HG03432 (cell line): ENCODE data around the gene ZNF888.
"Not testable (repeated sequence)": the region's sequence is repeated elsewhere in the genome, so short reads cannot be mapped to it uniquely, and the experiment has no call there.

Experiments
- ATAC-seq: cut with Tn5 transposase; IDR thresholded peaks from one replicate; pipeline ENCODE4 v1.9.1; 2021; ENCODE audit warnings: mild to moderate bottlenecking, moderate library complexity; ENCODE audit not compliant: unreplicated experiment

The ZNF888 gene

DNA sequence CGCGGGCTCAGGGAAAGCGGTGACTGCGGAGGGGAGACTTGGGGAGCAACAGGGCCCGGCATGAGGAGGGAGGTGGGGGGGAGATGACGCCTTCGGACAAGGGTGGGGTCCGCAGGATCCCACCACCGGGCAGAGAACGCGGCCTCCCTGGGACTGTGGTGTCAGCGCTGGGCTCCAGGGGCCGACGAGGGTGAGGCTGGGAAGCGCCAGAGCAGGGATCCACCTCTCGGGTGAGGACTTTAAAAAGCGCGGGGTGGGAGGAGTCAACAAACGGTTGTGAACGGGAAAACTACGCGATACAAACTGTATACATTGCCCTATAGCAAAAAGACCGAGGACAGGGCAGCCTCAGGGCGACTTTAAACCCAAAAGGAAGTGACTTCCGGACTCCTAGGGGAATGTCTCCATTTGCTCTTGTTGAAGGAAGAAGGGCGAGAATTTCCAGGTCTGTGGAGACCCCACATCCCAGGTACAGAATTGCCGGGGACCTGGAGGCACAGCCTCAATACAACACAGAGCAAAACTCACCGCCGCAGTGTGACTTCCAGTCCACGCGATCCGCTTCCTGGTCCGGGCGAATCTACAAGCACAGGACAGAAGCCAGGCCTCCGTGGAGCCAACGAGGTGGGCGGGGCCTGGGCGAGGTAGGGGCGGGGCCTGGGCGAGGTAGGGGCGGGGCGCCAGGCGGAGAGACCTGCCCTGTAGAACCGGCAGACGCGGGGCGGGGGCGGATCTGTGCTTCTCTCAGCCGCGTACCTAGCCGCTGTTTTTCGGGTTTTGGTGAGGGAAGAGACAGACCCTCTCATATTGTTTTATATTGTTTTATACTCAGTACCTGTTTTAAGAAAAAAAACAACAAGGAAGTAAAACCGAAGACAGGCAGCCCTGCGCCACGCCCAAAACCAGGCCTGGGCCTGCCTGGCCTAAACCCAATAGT lies at the start of gene ZNF888:
Gene ZNF888 (minus strand): TSS at position 588 of the 937 bp plus-strand sequence. CDS start 5,555 bp downstream, outside the sequence.
- peak; percentile 94 for ATAC-seq

DNA sequence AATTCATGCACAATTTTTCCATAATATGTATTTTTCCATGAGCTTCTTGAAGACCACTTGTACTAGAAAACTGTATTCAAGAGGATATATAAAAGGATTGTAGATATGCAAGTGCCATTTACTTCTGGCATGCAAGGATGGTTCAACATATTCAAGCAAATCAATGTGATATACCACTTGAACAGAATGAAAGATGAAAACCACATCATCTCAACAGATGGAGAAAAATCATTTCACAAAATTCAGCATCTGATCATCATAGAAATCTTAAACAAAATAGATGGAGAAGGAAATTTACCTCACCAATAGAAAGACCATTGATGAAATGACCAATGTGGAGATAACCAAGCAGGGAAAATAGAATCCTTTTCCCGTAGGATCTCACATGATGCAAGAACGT lies 44.5 kb upstream of the ZNF888 start:
- no peak for ATAC-seq

DNA sequence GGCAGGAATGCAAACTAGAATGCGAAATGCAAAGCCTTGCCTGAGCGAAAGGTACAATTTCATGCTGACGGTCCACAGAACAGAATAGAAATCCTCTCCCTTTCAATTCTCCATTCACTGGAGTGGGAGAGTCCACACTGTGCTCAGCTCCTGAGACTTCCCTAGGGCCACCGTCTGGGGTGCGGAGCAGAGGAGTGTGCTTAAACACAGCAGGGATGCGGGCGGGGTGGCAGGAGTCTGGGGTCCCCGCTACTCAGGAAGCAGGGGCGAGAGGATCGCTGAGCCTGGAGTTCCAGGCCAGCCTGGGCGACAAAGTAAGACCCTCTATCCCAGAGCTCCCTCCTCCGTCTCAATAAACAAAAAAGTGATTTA lies 40.0 kb upstream of the ZNF888 start:
- peak; percentile 21 for ATAC-seq

DNA sequence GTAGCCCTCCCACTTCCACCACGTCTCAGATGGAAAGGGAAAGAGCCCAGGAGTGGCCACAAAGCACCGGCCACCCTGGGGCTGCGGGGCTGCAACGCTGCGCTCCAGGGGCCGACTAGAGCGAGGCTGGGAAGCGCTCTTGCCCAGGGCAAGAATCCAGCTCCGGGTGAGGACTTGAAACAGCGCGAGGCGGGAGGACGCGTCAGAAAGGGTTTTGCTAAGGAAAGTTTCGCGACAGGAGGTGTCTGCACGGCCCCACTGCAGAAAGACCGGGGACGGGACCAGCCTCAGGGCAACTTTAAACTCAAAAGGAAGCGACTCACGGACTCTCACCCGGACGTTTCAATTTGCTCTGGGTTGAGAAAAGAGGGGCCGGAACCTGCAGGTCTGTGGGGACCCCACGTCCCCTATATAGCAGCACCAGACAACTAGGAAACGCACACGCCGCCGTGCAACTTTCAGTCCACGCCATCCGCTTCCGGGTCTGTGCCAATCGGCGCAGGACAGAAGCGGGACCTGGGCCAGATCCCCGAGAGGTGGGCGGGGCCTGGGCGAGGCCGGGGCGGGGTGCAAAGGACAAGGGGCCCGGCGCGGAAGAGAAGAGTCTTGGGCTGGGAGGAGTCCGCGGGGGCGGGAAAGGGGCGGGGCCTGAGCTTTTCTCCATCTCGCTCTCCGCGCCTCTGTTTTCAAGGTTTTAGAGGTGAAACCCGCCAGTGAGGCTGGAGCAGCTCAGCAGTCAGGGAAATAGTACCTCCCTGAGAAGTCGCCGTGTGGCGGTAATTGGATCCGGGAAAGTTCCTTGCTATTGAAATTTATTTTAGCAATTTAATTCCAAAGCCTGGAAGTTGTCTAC lies 39.4 kb upstream of the ZNF888 start, which contains the start of gene ZNF816:
Gene ZNF816 (minus strand): TSS at position 488 of the 853 bp plus-strand sequence. CDS start 6,792 bp downstream, outside the sequence.
- peak; percentile 98 for ATAC-seq

DNA sequence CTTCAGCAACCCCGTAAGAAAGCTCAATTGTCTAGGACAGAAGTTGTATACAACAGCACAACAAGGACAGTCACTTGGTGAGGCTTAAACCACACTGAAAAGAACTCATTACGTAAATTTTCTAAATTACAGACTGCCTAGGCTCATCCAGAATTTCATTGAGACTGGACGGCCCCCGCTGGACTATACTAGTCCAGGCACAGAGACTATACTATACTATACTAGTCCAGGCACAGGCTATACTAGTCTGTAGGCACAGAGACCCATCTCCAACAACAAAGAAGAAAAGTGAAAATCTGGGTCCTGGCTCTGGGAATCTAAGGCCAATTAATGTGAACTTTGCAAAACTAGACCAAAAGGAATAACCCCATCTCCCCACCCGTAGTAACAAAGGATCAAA lies 38.8 kb upstream of the ZNF888 start:
- ATAC-seq: no peak

DNA sequence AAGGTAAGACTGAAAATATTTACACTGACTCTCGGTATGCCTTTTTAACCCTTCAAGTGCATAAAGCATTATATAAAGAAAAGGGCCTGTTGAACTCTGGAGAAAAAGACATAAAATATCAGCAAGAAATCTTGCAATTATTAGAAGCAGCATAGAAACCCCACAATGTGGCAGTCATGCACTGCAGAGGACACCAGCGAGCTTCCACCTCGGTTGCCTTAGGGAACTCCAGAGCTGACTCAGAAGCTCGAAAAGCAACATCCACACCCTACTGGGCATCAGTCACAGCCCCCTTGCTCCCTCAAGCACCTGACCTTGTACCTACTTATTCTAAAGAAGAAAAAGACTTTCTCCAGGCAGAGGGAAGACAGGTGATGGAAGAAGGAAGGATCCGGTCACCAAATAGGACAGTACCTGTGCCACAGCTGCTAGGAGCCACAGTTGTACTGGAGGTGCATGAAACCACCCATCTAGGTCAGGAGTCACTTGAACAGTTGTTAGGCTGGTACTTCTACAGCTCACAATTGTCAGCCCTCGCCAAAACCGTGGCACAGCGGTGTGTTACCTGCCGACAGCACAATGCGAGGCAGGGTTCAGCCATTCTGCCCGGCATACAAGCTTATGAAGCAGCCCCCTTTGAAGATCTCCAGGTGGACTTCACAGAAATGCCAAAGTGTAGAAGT lies 36.5 kb upstream of the ZNF888 start:
- ATAC-seq: no peak

DNA sequence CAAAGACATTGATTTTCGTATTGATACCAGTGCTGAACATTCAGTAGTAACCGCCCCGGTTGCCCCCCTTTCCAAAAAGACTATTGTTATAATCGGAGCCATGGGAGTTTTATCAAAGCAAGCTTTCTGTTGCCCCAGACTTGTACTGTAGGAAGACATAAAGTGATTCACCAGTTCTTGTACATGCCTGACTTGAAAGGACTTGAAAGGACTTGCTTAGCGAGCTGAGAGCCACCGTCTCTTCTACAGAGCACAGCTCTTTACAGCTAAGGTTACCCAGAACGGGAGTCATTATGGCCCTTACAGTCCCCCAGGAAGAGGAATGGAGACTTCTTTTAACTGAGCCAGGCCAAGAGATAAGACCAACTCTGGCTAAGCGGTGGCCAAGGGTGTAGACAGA lies 34.4 kb upstream of the ZNF888 start:
- ATAC-seq: no peak

DNA sequence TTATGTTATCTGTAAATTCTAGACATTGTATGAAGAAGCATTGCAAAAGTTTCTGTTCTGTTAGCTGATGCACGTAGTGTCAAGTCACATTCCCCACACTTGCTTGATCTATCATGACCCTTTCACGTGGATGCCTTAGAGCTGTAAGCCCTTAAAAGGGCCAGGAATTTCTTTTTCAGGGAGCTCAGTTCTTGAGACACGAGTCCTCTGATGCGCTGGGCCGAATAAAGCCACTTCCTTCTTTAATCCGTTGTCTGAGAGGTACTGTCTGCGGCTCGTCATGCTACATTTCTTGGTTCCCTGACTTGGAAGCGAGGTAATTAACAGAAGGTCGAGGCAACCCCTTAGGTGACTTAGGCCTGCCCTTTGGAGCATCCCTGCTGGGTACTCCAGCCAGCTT lies 33.7 kb upstream of the ZNF888 start:
- ATAC-seq: no peak

DNA sequence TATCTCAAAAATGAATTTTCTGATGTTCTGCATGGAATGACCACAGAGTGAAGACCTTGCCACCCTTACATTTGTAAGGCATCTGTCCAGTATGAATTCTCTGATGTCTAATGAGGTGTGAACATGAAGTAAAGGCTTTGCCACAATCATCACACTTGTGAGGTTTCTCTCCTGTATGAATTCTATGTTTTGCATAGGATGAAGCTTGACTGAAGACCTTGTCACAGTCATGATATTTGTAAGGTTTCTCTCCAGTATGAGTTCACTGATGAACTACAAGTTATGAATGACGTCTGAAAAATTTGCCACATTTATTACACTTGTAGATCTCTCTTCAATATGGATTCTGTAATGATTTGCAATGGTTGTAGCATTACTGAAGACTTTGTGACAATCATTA lies 26.2 kb upstream of the ZNF888 start:
- no peak for ATAC-seq

DNA sequence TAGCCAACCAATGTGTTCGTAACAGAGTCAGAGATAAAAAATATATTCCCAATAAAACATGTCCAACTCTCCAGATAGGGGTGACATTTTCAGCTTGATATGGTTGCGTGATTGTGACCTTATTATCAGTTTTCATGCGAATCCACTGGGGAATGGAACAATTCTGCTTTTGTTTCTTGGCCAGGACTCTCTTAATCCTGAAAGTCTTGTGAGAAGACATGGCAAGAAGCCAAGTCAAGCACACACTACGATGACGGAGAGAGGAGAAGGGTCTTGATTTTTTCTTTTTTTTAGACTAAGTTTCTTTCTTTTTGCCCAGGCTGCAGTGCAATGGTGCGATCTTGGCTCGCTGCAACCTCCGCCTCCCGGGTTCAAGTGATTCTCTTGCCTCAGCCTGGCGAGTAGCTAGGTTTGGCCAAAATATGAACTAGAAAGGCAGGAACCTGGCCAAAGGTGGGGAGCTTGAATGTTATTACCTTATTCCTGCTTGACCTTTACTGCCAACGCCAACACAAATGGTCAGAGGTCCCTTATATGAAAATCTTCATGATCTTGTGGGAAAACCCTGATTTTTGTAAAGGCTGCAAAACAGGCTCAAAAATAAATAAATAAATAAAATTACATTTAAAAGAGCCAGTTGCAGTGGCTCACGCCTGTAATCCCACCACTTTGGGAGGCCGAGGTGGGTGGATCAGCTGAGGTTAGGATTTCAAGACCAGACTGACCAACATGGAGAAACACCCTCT lies 25.0 kb upstream of the ZNF888 start:
- no peak for ATAC-seq

DNA sequence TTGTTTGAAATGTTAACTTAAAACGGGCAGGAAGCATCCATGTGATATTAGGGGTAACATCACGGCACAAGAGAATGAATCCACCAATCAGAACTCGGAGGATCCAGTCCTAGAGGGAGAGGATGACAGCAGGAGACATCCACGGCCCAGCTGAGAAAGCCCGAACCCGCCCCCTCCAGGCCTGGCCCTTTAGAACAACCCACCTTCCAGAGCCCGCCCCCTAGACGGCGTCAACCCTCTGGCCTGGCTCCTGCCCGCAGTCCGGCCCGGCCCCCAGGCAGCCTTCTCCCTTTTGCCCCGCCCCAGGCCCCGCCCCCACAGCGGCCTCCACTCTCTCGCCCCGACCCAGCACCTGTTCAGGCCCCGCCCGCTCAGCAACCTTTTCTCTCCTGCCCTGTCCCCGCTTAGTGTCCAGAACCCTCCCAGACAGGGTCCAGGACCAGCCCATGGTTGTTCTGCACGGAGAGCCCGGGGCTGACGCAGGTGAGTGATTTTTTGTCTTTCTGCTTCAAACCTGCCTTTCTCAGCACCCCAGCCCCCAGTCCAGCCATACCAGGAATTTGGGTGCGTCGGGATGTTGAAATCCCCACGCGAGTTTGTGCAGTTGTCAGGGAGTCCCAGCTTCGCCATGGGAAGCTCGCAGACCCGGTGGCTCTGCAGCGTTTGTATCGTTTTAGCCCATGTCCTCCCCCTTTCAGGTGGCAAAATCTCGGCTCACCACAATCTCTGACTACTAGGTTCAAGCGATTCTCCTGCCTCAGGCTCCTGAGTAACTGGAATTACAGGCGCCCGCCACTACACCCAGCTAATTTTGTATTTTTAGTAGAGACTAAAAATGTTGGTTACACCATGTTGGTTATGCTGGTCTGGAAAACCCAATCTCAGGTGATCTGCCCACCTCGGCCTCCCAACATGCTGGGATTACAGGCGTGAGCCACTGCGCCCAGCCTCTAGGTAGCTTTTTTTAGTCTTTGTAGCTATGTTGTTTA lies 23.4 kb upstream of the ZNF888 start:
- ATAC-seq: no peak

DNA sequence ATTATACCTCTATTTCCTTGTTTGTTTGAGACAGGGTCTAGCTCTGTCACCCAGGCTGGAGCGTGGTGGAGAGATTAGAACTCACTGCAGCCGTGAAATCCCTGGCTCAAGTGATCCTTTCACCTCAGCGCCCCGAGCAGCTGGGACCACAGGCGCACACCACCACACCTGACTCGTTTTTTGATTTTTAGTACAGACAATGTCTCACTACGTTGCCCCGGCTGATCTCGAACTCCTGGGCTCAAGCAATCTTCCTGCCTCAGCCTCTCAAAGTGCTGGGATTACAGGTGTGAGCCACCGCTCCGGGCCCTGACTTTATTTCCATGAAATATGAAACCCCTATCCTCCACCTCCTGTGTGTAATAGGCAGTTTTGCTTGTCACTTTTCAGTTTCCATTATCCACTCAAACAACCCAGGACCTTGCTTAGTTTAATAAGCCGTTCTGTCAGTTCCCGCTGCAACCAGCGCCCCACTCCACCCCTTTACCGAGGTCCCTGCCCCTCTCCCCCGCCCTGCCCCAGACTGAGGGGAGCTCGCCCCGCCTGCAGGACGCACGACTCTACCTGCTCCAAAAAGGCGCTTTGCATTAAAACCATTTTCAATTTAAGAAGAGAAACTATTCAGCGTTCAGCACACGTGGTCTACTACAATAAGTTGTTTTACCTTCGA lies 22.6 kb upstream of the ZNF888 start:
- no peak for ATAC-seq

DNA sequence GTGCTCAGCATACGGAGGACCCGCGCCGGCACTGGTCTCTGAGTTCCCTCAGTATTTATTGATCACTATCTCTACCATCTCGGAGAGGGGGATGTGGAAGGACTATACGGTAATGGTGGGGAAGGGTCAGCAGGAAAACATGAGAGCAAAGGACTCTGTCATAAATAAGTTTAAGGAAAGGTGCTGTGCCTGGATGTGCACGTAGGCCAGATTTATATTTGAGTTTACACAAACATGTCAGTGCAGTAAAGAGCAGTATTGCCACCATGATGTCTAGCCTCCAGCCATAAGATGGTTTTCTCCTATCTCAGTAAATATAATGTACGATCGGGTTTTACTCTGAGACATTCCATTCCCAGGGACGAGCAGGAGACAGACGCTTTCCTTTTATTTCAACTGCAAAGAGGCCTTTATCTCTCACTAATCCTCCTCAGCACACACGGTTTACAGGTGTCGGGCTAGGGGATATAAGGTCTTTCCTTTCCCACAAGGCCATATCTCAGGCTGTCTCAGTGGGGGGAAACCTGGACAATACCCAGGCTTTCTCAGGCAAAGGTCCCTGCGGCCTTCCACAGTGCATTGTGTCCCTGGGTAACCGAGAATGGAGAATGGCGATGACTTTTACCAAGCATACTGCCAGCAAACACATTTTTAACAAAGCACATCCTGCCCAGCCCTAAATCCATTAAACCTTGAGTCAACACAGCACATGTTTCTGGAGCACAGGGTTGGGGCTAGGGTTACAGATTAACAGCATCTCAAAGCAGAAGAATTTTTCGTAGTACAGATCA lies 21.7 kb upstream of the ZNF888 start:
- not testable (repeated sequence) for ATAC-seq

DNA sequence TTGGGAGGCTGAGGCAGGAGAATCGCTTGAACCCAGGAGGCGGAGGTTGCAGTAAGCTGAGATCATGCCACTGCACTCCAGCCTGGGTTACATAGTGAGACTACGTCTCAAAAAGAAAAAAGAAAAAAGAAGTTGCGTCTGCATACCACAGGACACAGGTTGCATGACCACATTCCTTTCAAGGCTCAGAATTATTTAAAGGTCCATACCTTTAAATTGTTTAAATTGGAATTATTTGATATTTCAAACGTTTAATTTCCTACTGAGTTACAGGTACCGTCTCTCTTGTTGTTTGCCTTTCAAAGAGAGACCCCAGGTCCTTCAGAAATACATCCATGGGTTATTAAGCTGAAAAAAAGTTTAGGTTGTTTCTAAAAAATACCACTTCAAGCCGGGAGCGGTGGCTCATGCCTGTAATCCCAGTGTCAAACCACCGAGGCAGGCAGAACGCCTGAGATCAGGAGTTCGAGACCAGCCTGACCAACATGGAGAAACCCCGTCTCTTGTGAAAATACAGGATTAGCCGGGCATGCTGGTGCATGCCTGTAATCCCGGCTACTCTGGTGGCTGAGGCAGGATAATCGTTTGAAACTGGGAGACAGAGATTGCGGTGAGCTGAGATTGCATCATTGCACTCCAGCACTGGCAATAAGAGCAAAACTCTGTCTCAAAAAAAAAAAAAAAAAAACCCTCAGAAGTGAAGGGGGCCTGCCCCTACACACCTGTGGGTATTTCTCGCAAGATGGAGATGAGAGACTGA lies 20.8 kb upstream of the ZNF888 start:
- no peak for ATAC-seq

DNA sequence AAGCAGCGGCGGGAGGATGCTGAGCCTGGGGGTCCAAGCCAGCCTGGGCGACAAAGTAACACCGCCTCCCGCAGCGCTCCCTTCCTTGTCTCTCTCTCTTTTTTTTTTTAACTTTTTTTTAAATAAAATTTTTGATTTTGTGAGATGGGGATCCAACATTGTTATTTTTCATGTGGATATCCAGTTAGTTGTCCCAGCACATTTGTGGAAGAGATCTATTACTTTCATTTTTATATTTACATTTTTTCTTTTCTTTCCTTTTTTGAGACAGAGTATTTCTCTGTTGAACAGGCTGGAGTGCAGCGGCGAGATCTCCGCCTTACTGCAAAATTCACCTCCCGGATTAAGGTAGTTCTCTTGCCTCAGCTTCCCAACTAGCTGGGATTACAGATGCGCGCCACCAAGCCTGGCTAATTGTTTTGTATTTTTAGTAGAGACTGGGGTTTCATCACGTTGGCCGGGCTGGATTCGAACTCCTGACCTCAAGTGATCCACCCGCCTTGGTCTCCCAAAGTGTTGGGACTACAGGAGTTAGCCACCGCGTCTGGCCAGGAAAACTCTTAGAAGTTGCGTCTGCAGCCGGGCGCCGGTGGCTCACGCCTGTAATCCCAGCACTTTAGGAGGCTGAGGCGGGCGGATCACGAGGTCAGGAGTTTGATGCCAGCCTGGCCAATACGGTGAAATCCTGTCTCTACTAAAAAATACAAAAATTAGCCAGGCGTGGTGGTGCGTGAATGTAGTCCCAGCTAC lies 20.1 kb upstream of the ZNF888 start:
- ATAC-seq: no peak

DNA sequence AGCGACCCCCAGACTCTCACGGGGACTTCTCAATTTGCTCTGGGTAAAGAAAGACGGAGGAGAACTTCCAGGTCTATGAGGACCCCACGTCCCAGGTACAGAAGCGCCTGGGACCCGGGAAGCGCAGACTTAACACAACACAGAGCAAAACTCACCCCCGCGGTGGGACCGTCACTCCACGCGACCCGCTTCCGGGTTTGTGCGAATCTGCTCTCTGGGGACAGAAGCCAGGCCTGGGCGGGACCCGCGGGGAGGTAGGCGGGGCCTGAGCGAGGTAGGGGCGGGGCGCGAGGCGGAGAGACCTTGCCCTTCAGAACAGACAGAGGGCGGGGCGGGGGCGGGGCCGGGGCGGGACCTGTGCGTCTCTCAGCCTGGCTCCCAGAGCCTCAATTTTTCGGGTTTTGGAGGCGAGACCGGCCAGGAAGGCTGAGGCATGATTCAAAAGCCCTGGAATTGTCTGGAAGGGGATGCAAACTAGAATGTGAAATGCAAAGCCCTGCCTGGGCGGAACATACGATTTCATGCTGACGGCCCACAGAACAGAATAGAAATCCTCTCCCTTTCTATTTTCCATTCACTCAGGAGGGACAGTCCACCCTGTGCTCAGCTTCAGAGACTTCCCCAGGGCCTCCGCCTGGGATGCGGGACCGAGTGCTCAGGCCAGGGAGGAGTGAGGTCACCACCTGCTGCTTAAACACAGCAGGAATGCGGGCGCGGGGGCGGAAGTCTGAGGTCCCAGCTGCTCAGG lies 19.3 kb upstream of the ZNF888 start:
- peak; percentile 96 for ATAC-seq
